ENCODE results near the gene AFF3. TPM values are rescaled to one million over a fixed set of nuclear protein-coding genes. Genes with fewer than 3 reads are reported as not detected.
"Not testable (repeated sequence)": the region's sequence is repeated elsewhere in the genome, so short reads cannot be mapped to it uniquely, and the experiment has no call there.

The AFF3 gene
- total and polyA plus RNA-seq, 4 donors: 0.48 to 5.3 (median 2.3) TPM

DNA sequence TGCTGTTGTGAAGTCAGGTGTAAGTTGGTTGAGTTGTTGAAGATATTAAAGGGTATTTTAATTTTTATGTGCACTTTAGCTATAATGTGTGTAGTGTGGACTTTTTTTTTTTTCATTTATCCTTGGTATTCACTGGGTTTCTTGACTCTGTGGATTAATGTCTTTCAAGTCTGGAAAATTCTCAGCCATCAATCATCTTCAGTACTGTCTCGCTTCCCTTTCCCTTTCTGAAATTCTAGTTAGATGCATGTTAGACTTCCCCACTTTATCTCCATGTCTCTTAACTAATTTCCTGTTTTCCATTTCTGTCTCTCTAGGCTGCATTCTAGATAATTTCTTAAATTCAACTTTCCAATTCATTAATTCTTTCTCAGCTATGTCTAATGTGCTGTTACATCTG, 404.9 kb downstream of the AFF3 start (continued):
- TF ChIP-seq, protein P1, sequence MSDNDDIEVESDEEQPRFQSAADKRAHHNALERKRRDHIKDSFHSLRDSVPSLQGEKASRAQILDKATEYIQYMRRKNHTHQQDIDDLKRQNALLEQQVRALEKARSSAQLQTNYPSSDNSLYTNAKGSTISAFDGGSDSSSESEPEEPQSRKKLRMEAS (IDR thresholded peaks at IDR 0.05): no peak
- TF ChIP-seq YY1 (IDR thresholded peaks at IDR 0.05): no peak
- no peak for TF ChIP-seq JUND (IDR thresholded peaks at IDR 0.05)
- TF ChIP-seq EGR1 (IDR thresholded peaks at IDR 0.05; ENCODE audit: low read depth in 2 of 2): no peak

DNA sequence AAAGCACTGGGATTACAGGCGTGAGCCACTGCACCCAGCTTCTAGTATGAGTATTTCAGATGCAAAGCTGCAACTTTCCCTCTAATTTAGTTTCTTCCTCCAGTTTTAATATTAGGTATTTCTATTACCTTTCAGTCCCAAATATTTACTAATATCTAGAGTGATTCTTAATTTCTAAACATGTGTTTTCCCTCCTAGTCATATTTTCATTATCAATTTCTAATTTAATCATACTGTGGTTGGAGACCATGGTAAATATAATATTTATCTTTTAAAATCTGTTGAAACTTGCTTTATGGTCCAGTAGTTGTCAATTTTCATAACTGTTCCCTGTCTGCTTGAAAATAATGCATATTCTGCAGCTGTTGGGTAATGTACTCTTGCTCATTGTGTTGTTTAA, 406.6 kb downstream of the AFF3 start:
- no peaks in the 10 kb centered on the region for H3K27me3 ChIP-seq (ENCODE audit: control insufficient read depth in 4 of 4, insufficient read depth in 4 of 4, low read length in 3 of 4)
- no peak for DNase-seq (ENCODE audit: low spot score)
- H3K4me1 ChIP-seq (ENCODE audit: control insufficient read depth in 4 of 4, insufficient read depth in 4 of 4, low read length in 3 of 4): no peaks in the 10 kb centered on the region
- H3K4me3 ChIP-seq (ENCODE audit: low read depth in 1 of 3, low read length in 3 of 3): no peak overlapping the region
- no peak overlapping the region for H3K27ac ChIP-seq (ENCODE audit: low read depth in 1 of 2, low read length in 2 of 2)
- no peaks in the 10 kb centered on the region for H3K9me3 ChIP-seq (ENCODE audit: control insufficient read depth in 4 of 4, low read length in 3 of 4)
- TF ChIP-seq RAD21 (IDR thresholded peaks at IDR 0.05) (no peak), JUND (IDR thresholded peaks at IDR 0.05) (no peak), YY1 (IDR thresholded peaks at IDR 0.05) (no peak), GABPA (IDR thresholded peaks at IDR 0.05 in 1 of 2, conservative IDR thresholded peaks at IDR 0.05 in 1 of 2) (no peak), SP1 (IDR thresholded peaks at IDR 0.05) (no peak), NR2F2 (IDR thresholded peaks at IDR 0.05) (no peak), HNF4A (conservative IDR thresholded peaks at IDR 0.05) (no peak), ZBTB33 (IDR thresholded peaks at IDR 0.05) (no peak), HNF4G (IDR thresholded peaks at IDR 0.05) (no peak)
- TF ChIP-seq, protein P2, sequence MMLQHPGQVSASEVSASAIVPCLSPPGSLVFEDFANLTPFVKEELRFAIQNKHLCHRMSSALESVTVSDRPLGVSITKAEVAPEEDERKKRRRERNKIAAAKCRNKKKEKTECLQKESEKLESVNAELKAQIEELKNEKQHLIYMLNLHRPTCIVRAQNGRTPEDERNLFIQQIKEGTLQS (IDR thresholded peaks at IDR 0.05): no peak
- no peaks in the 10 kb centered on the region for H3K36me3 ChIP-seq (ENCODE audit: control insufficient read depth in 4 of 4, insufficient read depth in 3 of 4, low read depth in 1 of 4, low read length in 3 of 4)
- 78% methylated on average over 1 of the region's 1 CpG for WGBS
- no peak overlapping the region for H3K9ac ChIP-seq (ENCODE audit: low read depth in 1 of 2, low read length in 2 of 2)

- not testable (repeated sequence) for H3K27me3 ChIP-seq (ENCODE audit: control insufficient read depth in 4 of 4, insufficient read depth in 4 of 4, low read length in 3 of 4); H3K4me3 ChIP-seq (ENCODE audit: low read depth in 1 of 3, low read length in 3 of 3); H3K4me1 ChIP-seq (ENCODE audit: control insufficient read depth in 4 of 4, insufficient read depth in 4 of 4, low read length in 3 of 4); H3K27ac ChIP-seq (ENCODE audit: low read depth in 1 of 2, low read length in 2 of 2); H3K36me3 ChIP-seq (ENCODE audit: control insufficient read depth in 4 of 4, insufficient read depth in 3 of 4, low read depth in 1 of 4, low read length in 3 of 4); H3K9ac ChIP-seq (ENCODE audit: low read depth in 1 of 2, low read length in 2 of 2); DNase-seq (ENCODE audit: low spot score); H3K9me3 ChIP-seq (ENCODE audit: control insufficient read depth in 4 of 4, low read length in 3 of 4)
- 62% methylated on average over 8 of the region's 8 CpGs for WGBS
These were observed 407.1 kb downstream of the AFF3 start for GRCh38 chr2:99735314-99735713.

GRCh38 chr2:99734236-99734635, 408.2 kb downstream of the AFF3 start:
- no peak for DNase-seq (ENCODE audit: low spot score)
- TF ChIP-seq HNF4G (IDR thresholded peaks at IDR 0.05): no peak
- TF ChIP-seq ZBTB33 (IDR thresholded peaks at IDR 0.05): no peak
- TF ChIP-seq FOXA1 (IDR thresholded peaks at IDR 0.05): no peak
- no peak for TF ChIP-seq FOXA2 (IDR thresholded peaks at IDR 0.05)
- TF ChIP-seq, protein P3, sequence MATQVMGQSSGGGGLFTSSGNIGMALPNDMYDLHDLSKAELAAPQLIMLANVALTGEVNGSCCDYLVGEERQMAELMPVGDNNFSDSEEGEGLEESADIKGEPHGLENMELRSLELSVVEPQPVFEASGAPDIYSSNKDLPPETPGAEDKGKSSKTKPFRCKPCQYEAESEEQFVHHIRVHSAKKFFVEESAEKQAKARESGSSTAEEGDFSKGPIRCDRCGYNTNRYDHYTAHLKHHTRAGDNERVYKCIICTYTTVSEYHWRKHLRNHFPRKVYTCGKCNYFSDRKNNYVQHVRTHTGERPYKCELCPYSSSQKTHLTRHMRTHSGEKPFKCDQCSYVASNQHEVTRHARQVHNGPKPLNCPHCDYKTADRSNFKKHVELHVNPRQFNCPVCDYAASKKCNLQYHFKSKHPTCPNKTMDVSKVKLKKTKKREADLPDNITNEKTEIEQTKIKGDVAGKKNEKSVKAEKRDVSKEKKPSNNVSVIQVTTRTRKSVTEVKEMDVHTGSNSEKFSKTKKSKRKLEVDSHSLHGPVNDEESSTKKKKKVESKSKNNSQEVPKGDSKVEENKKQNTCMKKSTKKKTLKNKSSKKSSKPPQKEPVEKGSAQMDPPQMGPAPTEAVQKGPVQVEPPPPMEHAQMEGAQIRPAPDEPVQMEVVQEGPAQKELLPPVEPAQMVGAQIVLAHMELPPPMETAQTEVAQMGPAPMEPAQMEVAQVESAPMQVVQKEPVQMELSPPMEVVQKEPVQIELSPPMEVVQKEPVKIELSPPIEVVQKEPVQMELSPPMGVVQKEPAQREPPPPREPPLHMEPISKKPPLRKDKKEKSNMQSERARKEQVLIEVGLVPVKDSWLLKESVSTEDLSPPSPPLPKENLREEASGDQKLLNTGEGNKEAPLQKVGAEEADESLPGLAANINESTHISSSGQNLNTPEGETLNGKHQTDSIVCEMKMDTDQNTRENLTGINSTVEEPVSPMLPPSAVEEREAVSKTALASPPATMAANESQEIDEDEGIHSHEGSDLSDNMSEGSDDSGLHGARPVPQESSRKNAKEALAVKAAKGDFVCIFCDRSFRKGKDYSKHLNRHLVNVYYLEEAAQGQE (IDR thresholded peaks at IDR 0.05): no peak
- no peak for TF ChIP-seq YY1 (IDR thresholded peaks at IDR 0.05)
- TF ChIP-seq, protein P2 (IDR thresholded peaks at IDR 0.05): no peak
- H3K4me3 ChIP-seq (ENCODE audit: low read depth in 1 of 3, low read length in 3 of 3): no peak overlapping the region
- H3K27ac ChIP-seq (ENCODE audit: low read depth in 1 of 2, low read length in 2 of 2): no peak overlapping the region
- H3K9me3 ChIP-seq (ENCODE audit: control insufficient read depth in 4 of 4, low read length in 3 of 4): no peaks in the 10 kb centered on the region
- H3K27me3 ChIP-seq (ENCODE audit: control insufficient read depth in 4 of 4, insufficient read depth in 4 of 4, low read length in 3 of 4): no peaks in the 10 kb centered on the region
- no peaks in the 10 kb centered on the region for H3K4me1 ChIP-seq (ENCODE audit: control insufficient read depth in 4 of 4, insufficient read depth in 4 of 4, low read length in 3 of 4)
- H3K9ac ChIP-seq (ENCODE audit: low read depth in 1 of 2, low read length in 2 of 2): no peak overlapping the region
- no peaks in the 10 kb centered on the region for H3K36me3 ChIP-seq (ENCODE audit: control insufficient read depth in 4 of 4, insufficient read depth in 3 of 4, low read depth in 1 of 4, low read length in 3 of 4)
- WGBS: 77% methylated on average over 2 of the region's 2 CpGs

Data from liver (tissue), 9 donors.